Stimulated activated CD8-positive, alpha-beta memory T cell treated with anti-CD3 and anti-CD28 coated beads, Interleukin-15, amount 100 ng/mL, for 24 hours (primary cell): ENCODE measurements around the gene EPB41L3.

Source experiments
- DNase-seq: peaks from one replicate; pipeline ENCODE4 v3.0.0-alpha.2; 2020; ENCODE audit warnings: low read depth

EPB41L3 gene

DNA sequence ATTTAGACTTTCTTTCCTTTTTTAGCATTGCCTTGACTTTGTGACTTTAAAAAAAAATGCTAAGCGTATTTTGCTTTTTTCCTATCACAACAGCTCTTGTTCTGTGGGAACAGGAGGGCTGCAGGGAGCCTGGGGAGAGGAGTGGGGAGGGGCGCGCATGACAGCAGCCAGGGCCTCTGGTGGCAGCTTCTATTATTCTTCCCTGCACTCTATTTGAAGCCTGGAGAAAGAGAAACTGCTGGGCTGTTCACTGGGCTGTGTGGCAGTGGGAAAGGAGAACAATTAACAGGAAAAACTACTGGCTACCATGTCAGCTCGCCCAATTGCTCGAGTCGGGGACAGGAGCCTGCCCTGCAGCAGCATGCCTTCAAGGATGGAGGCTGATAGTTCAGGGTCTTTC is 129.3 kb downstream of the EPB41L3 start:
- no peak for DNase-seq

DNA sequence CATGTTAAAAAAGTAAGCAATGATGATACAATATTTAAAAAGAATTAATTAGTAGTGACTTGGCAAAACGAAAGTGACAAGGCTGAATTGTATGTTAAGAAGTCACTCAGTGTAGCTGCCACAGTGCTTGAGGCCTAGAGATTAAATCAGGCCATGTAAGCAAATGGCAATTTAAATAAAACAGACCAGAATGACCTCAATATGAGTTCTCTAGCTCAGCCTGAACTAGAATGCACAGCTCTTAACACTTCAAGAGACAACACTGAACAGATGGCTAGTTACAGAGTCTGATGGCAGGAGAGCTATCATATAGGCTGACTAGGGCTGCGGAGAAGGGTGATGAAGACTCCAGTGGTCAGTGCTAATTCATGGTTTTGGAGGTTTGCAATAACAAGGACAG is 130.3 kb downstream of the EPB41L3 start:
- DNase-seq: no peak

DNA sequence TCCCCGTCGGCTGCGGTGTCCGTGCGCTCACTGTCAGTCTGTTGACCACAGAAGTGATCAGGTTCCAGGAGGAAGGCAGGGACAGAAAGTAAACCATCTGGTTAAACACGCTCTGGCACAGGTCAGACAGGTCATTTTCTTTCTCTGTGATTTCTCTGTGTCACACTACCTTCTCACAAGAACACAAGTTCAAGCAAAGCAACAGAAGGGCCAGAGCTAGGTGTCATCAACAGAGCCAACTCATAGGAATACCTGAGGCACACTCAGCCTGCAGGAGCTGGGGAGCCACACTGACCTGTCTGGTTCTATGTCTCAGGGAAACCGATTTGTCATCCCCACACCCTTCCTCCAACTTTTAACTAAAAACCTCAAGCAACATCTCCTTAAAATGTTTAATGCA is 133.2 kb downstream of the EPB41L3 start:
- no peak for DNase-seq

DNA sequence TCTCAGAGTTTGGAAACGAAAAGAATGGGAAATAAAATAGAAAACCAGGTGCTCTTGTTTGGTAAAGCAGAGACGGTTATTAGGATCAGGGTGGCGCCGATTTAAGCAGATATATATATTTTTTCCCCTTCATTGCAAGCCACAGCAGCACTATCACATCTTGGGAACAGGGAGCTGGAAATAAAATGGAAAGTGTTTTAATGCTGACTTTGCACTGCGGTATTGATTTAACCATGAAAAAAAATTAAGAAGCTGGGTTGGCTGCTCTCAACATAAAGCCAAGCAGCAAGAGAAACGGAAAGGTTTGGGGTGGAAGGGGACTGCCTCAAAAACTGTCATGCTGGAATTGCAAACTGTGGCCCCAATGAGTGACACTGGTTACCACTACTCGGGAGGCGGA is 145.5 kb downstream of the EPB41L3 start:
- DNase-seq: no peak

DNA sequence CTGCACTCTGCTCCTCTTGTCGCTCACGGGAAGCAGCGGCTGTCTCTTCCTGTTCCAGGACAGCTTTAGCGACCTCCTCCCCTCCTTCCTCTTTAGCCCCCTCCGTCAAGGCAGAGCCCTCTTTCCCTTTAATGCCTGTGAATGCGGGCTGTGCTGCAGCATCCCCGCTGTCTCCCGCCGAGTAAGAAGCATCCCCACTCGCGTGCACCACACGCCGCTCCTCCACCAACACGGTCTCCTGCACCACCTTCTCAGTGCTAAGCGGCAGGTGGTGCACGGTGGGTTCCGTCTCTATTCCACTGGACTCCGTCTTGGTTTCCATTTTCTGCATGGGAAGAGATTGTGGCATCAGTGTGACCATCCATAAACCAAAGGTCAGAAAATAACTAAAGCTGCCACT is 146.7 kb downstream of the EPB41L3 start:
- no peak for DNase-seq

DNA sequence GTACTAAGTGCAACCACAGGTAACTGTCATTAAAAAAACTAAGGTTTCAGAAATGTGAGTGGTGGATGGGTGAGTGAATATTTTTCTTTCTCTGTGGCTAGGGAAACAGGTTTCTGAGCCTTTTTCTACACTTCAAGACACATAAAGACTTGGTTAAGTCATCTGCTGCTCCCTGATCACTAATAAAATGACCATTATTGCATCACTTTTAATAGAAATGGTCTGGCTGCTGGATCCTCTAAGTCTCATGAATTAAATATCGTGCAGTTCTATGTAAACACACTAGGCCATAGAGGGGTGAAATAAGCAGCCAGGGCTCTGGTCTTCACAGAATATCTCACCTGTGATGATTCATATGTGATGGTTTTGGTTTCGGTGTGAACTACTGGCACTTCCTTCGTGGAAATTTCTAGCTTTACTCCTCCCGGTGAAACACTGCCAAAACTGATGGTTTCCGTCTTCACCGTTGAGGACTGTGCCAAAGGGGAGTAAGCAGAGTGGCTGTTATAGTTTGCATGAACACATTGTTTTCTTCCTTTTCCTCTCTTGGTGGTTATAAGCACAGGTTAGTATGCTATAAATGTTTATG is 147.8 kb downstream of the EPB41L3 start:
- no peak for DNase-seq

DNA sequence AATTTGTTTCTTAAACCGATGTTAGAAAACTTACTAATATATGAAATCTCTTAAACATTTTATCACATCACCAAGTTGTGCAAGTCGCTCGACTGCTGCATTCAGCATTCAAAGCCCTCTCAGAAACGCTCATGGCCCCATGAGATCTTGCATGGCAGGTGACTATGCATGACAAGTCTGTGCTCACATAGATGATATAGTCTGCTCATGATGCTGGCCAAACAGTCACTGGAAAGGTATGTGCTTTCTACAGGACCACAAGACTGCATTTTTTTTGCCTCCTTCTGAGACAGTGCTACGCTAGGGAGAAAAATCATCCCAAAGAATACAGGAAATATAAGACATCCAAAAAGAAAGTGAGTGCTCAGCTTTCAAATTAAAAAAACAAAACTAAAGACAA is 150.0 kb downstream of the EPB41L3 start:
- DNase-seq: no peak

DNA sequence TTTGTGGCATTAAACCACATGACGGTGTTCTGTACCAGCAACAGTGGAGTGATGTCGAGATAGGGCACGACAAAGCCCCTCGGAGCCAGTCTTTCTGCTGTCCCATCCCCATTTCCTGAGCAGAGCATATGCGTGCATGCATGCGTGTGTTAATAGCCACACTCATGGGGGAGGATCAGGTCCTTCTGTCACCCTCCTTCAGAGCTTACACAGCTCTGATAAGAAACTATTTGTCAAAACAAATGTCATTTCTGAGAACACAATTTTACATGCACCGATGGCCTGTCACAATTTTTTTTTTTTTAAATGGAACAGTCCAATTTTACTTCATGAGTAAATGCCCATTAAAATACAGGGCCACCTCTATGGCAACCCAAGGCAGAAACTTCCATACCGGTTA is 152.4 kb downstream of the EPB41L3 start:
- no peak for DNase-seq

DNA sequence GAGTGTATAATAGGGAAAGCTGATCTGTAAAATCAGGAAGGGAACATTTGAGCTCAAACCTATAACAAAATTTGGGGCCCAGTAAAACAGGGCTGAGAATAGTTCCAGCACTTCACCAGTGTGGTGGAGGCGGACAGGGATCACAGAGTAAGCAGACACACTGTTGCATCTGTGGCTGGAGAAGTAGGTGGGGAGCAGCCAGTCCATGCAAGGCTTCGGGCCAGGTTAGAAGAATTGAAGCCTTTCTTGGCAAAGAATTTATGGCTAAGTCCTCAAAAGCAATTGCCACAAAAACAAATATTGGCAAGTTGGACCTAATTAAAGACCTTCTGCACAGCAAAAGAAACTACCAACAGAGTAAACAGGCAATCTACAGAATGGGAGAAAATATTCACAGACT is 154.4 kb downstream of the EPB41L3 start:
- no peak for DNase-seq

DNA sequence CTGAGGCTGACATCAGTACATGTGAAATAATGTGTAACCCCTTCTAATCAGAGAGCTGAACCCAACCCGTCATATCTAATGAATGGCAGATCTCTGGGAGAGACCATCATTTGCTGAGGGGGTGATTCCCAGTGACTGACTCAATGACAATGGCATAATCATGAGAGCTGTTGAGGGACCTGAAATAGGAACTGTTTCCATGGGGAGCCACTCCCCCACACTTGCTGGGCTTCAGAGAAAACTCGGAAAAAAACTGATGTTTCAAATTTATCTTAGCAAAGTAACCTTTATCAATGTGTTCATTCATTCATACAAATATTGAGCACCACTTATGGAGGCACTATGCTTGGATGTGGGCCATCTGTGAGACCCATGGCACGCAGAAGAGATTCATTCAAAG is 154.9 kb downstream of the EPB41L3 start:
- DNase-seq: no peak

DNA sequence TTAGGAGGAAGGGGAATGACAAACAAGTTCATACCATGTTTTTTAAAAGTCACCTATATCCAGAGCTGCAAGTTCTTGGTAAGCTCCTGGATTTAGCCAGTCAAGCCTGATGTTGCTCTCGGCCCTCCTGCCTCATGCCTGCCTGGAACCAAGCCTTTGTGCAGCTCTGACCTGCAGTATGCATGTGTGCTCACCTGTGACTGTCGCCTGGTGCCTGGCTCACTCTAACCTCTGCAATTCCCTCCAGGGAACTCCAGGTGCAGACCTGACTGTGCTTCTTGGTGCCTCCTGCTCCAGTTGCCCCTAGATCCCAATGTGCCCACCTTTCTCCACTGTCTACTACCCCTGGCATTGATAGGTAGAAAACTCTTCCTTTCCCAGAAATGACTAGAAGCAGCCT is 163.2 kb downstream of the EPB41L3 start:
- DNase-seq: no peak

DNA sequence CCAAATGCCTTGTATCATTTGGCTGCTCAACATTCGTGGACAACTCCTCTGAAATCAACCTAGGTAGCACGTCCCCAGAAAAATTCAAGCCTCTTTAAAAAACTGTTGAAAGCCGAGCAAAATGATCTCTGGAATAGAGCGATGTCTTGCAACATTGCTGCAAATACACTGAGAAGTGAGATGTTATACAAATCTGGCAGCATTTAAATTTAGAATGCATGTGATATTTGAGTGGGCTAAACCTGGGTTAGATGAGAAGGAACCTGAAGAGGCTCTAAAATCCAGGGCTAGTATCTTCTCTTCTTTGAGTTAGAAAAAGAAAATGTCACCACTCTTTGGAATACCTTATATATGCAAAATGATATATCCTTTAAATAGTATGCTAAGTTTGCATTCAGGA is 166.8 kb downstream of the EPB41L3 start:
- DNase-seq: no peak

DNA sequence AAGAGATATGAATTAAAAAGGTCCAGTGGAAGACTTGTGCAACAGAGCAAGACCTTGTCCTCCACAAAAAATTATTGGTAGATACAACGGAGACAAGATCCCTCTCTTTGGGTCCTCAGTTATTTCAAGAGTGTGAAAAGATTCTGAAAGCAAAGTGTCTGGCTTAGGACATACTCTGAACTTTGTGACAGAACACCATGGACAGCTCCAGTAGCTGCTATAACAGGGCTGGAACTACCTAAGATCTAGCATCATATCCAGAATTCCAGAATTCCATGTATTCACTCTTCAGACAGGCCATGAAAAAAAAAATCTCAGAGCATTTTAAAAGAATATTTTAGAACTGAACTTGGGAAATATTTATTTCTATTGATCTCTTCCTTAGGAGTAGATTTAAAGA is 173.5 kb downstream of the EPB41L3 start:
- no peak for DNase-seq

DNA sequence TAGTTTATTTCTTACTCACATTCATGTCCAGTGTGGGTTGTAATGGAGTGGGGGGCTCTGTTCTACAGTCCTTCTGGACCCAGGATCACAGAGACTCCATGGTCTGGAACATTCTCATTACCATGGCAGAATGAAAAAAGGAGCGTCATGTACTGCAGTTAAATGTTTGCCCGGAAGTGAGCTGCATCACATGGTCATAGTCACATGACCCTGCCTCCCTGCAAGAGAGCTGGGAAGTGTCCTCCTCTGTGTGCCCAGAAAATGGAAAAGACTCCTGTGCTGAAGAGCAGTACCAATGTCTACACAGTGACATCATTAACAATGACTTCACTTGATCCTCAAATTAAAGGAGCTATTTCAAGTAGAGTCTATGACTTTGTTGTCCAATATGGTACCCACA is 174.3 kb downstream of the EPB41L3 start:
- DNase-seq: no peak

DNA sequence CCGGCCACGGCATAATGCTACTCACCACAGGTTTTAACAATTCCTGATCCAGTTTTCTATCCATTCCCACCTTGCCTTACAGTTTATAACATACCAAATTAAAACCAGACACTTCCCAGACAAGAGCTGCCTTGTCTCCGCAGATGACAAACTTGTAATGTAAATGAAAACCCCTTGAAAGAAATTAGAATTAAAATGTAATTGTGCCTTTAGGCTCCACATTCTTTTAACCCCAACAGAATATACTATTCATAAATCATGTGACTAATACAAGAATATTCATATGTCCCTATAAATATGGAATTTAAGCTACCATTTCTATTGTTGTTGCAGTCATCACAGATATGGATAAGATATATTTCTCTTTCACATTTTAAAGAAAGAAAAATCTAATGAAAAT is 178.4 kb downstream of the EPB41L3 start:
- DNase-seq: no peak

DNA sequence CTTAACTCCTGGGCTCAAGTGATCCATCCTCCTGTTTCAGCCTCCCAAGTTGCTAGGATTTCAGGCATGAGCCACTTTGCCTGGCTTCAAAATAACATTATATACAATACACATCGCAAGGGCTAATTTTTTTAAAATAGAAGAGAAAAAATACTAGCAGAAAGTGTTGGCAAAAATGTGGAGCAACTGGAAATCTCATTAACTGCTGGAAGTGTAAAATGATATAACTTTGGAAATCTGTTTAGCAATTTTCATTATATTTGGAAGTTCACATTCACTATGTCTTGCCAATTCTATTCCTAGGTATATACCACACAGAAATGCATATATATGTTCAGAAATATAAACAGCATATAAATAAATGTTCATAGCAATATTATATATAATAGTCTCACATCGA is 193.2 kb downstream of the EPB41L3 start:
- DNase-seq: no peak
